Caki2 (cell line): ENCODE measurements around the gene CFD. TPM values are rescaled to one million over a fixed set of nuclear protein-coding genes. Genes with fewer than 3 reads are reported as not detected.
"Not testable (repeated sequence)": the region's sequence is repeated elsewhere in the genome, so short reads cannot be mapped to it uniquely, and the experiment has no call there.

Source experiments
- DNase-seq: peaks from one replicate; pipeline ENCODE4 v3.0.0-alpha.2; 2015; ENCODE audit warnings: low read depth
- in situ Hi-C: cut with HindIII; loops from 2 replicates; pipeline ENCODE4 v1.10.0; 2016; ENCODE audit warnings: low sequenced_read_pairs, low pct_unique_long_range_greater_than_20kb, mixed read lengths
- total RNA-seq: library from RNA; depleted of rRNA; stranded (reverse); fragments of >200 nt; shearing (Covaris generic); gene quantifications from 2 replicates; pipeline ENCODE4 v1.2.3, GENCODE V29; 2014; ENCODE audit warnings: low replicate concordance

The CFD gene
- total RNA-seq, 1 experiment from 2014 or later: 6.8 TPM

DNA sequence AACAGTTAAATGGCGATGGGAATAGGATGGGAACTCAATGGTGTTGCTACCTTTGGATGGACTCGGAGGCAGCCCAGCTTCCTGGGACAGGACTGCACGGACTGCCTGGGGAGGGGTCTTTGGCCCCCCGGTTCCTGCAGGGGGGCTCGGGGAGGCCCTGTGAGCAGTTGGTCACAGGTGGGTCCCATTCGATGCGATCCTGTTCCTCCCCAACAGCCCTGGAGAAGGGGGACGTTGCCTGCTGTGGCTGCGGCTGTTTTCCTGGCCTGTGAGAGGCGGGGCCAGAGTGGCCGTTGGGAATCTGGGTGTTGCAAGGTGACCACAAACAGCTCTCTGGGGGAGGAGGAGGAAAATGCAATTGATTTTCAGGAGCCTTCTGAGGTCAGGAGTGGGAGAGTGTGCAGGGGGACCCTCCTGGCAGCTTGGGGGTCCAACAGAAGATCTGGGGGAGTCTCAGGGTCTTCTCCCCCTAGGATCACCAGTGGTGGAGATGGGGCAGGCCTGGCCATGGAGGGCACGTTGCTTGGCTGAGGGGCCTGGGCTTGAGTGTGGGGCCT, 35.8 kb upstream of the CFD start:
- in situ Hi-C loops: no loop called here
- DNase-seq: peak; percentile 30

DNA sequence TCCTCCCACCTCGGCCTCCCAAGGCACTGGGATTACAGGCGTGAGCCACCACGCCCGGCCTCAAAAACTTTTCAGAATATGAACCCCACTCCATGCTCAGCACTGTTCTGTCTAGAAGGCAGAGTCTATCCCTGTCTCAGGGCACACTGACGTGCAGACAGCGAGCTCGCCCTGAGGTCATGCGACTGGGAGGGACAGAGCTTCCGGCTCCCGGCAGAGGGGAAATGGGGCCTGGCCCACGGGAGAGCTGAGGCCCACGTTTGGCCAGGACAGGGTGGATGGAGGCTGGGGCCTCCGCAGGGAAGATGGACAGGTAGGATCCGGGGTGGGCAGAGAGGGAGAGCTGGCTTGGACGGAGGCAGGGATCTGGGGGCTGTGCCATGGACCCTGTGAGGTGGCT, 34.6 kb upstream of the CFD start:
- no peak for DNase-seq
- in situ Hi-C loops: no loop called here

DNA sequence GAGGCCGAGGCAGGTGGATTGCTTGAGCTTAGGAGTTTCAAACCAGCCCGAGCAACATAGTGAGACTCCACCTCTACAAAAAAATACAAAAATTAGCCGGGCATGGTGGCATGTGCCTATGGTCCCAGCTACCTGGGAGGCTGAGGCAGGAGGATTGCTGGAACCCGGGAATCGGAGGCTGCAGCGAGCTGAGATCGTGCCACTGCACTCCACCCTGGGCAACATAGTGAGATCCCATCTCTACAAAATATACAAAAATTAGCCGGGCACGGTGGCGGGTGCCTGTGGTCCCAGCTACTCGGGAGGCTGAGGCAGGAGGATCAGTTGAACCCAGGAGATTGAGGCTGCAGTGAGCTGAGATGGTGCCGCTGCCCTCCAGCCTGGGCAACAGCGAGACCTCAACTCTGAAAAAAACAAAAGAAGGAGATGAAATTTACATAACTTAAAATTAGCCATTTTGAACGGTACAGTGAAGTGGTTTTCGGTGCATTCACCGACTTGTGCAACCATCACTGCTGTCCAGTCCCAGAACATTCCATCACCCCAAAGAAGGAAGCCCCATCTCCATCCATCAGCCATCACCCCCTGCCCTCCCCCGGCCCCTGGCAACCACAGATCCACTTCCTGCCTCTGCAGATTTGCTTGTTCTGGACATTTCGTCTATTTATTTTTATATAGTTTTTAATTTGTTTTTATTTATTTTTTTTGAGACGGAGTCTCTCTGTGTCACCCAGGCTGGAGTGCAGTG, 33.4 kb upstream of the CFD start:
- in situ Hi-C loops: no loop called here

DNA sequence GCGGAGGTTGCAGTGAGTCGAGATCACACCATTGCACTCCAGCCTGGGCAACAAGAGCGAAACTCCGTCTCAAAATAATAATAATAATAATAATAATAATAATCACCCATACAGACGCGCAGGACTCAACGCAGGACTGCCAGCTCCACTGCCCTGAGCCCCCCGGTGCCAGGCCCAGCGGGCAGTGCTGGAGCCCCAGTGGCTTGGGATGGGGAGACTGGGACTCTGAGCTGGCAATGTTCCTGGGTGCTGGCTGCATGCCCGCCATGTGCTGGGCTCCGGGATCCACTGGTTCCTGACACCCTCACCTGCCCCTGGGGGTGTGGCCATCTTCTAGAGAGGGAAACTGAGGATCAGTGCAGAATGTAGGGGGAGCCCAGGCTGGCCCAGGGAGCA, 32.2 kb upstream of the CFD start:
- no peak for DNase-seq
- in situ Hi-C loops: no loop called here

More for the DNA sequence above, 33.4 kb upstream of the CFD start:
- no peak for DNase-seq

DNA sequence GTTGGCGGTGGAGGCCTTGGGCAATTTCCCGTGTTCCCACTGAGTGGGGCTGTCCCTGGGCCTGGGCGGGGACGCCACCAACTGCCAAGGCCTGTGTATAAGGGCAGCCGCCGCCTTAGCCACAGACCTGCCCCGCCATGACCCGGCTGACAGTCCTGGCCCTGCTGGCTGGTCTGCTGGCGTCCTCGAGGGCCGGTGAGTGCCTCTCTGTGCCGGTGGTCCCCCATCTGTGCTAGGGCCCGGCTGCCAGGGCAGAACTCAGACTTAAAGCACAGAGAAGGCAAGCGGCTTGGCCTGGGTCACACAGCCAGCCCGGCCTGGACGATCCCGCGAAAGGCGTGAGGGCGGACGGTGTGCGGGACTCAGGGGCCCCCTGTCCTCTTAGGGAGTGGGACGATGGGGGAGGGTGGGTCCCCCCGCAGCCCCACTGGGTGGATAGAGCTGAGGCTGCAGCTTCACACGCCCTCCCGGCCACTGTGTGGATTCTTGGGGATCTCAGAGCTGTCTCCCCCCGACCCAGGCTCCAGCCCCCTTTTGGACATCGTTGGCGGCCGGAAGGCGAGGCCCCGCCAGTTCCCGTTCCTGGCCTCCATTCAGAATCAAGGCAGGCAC, 31.6 kb upstream of the CFD start, which contains the start of gene AZU1:
Gene AZU1 (plus strand): TSS at position 128 of the 612 bp plus-strand sequence. CDS start 10 bp downstream, at position 138.
- DNase-seq: no peak
- in situ Hi-C loops: no loop called here

DNA sequence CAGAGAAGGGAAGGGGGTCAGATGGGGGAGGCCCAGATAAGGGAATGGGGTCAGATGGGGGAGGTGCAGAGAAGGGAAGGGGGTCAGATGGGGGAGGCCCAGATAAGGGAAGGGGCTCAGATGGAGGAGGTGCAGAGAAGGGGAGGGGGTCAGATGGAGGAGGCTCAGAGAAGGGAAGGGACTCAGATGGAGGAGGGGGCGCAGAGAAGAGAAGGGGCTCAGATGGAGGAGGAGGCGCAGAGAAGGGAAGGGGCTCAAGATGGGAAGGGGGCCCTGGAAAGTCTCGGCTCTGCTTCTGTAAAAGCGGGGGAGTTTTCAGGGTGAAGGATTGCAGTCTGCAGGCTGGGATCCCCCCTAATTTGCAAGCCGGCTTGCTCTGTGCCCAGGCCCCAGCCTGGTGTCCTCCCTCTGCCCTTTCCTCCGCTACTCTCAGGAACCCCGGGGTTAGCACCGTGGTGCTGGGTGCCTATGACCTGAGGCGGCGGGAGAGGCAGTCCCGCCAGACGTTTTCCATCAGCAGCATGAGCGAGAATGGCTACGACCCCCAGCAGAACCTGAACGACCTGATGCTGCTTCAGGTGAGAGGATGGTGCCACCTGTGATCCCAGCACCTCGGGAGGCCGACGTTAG, 30.2 kb upstream of the CFD start:
- no peak for DNase-seq
- in situ Hi-C loops: no loop called here

DNA sequence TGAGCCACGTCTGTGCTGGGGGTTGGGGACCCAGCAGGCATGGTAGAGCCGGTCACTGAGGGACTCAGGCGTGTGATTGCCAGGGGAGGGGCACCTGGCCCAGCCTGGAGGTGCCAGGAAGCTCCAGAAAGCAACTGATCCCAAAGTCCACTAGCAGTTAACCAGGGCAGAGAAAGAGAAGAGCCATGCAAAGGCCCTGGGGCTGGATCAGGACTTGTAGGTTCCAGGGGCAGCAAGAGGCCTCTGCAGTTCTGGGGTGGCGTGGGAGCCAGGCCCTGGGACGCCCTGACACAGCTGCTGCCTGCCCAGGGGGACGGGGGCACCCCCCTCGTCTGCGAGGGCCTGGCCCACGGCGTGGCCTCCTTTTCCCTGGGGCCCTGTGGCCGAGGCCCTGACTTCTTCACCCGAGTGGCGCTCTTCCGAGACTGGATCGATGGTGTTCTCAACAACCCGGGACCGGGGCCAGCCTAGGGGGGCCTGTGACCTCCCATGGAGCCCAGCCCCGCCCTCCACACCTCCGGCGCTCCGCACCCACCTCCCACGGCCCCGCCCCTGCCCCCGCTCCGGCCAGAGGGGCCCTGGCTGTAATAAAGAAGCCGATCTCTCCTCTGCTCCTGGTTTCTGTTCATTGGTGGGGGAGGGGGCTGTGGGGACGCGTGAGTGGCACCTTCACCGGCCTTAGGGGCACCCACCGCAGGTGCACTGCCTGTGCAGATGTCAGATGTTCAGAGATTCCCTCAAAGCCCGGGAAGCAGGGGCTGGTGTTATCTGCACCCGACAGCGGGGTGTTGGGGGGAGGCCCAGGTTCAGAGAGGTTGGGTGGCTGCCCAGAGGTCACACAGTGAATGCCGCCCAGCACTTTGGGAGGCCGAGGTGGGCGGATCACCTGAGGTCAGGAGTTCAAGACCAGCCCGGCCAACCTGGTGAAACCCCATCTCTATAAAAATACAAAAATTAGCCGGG, 27.8 kb upstream of the CFD start:
- in situ Hi-C loops: no loop called here
- no peak for DNase-seq

DNA sequence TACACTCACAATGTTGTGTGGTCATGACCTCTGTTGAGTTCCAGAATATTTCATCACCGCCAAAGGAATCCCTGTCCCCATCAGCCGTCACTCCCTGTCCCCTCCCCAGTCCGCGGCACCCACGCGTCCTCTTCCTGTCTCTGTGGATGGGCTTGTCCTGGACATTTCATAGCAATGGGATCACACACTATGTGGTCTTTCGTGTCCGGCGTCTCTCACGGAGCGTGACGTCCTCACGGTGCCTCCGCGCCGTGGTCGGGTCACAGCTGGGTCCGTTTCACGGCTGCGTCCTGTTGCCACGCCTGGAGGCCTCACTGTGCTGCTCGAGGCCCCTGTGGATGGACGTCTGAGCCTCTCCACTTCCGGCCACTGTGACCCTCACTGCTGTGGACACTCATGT, 25.2 kb upstream of the CFD start:
- in situ Hi-C loops: no loop called here
- no peak for DNase-seq

DNA sequence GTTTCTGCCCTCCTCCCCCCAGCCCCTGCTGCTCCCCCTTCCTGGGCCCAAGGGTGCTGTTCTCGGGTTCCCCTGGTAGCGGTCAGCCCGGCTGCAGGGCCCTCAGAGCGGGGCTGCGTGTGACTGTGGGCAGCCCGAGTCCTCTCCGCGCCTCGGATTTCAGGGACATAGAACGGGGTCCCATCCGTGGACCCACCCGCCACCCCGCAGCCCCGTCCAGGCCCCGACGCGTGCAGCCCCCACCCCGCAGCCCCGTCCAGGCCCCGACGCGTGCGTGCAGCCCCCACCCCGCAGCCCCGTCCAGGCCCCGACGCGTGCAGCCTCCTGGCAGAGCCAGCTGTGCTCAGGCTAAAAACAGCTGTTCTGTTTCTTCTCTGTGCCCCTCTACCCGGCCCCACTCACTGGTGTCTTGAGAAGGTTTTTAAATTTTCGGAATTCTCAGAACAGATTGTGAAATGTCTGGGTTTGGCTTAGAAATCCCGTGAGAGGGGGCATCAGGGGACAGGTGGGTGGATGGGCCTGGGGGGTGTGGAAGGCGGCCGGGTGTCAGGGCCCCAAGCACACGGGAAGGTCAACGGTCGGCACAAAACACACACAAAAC, 24.2 kb upstream of the CFD start:
- DNase-seq: no peak
- in situ Hi-C loops: no loop called here

DNA sequence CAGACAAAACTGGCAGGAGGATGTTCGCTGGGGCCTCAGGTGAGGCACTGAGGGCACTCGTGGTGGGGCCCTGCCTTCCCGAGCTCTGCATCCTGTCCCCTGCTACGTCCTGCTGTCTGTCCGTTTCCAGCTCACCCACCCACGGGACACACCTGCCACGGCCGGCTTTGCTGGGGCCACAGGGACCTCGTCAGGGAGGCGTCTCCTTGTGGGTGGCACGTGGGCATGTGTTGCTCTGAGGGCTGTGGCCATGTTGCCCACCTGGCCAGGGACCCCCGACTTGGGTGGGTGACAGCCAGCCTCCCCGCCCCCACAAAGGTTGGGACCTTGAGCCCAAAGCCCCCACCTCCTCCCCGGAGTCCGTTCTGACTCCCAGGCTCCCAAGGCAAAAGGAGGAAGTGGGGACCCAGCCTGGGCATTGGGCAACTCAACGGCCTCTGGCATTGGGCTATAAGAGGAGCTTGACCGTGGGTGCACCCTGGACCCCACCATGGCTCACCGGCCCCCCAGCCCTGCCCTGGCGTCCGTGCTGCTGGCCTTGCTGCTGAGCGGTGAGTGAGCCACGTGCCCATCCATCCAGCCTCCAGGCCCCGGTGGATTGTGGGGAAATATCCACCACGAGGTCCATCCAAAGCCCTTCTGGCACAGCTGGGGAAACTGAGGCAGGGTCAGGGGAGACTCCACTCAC, 18.8 kb upstream of the CFD start, which contains the start of gene PRTN3:
Gene PRTN3 (plus strand): TSS at position 481 of the 688 bp plus-strand sequence. CDS start 10 bp downstream, at position 491.
- DNase-seq: no peak
- in situ Hi-C loops: no loop called here

DNA sequence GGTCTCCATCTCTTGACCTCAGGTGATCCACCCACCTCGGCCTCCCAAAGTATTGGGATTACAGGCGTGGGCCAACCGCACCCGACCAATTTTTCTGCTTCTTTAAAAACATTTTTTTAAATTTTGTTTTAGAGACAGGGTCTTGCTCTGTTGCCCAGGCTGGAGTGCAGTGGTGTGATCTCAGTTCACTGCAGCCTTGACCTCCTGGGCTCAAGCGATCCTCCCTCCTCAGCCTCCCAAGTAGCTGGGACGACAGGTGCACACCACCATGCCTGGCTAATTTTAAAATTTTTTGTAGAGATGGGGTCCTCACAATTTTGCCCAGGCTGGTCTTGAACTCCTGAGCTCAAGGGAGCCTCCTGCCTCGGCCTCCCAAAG, 16.7 kb upstream of the CFD start:
- DNase-seq, in situ Hi-C loops: not testable (repeated sequence)

DNA sequence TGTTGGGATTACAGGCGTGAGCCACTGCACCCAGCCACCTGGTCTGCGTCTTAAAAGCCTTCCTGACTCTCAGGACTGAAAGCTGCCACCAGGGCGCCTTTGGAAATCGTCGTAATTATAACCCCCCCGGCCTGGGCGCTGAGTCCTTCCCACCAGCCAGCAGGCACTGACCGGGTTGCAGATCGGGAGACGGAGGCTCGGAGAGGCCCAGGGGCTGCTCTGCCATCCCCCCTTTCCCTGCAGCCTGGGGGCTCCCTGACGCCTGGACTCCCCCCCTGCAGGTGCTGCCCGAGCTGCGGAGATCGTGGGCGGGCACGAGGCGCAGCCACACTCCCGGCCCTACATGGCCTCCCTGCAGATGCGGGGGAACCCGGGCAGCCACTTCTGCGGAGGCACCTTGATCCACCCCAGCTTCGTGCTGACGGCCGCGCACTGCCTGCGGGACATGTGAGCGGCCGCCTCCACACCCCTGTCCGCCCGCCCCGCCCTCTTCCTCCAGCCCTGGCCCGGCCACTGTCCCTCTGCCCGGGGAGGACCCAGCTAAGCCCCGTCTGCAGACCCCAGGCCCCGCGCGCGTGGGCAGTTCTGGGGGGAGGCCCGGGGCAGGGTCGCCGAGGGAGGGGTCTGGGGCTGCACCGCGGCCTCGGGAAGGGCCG, 16.2 kb upstream of the CFD start:
- DNase-seq: no peak
- in situ Hi-C loops: no loop called here

DNA sequence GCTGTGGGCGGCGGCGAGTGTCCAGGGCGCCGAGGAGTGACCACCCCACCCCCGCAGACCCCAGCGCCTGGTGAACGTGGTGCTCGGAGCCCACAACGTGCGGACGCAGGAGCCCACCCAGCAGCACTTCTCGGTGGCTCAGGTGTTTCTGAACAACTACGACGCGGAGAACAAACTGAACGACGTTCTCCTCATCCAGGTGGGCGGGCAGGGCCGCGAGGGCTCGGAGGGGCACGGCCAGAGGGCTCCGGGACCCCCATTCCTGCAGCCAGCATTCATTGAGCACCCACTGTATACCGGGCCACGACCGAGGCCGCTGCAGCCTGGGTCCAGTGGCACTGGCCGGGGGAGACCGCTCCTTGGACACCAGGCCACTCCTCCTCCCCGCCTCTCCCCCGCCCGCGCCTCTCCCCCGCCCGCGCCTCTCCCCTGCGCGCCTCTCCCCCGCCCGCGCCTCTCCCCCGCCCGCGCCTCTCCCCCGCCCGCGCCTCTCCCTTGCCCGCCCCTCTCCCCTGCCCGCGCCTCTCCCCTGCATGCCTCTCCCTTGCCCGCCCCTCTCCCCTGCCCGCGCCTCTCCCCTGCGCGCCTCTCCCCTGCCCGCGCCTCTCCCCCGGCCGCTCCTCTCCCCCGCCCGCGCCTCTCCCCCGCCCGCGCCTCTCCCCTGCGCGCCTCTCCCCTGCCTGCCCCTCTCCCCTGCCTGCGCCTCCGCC, 15.5 kb upstream of the CFD start:
- DNase-seq: no peak
- in situ Hi-C loops: no loop called here

DNA sequence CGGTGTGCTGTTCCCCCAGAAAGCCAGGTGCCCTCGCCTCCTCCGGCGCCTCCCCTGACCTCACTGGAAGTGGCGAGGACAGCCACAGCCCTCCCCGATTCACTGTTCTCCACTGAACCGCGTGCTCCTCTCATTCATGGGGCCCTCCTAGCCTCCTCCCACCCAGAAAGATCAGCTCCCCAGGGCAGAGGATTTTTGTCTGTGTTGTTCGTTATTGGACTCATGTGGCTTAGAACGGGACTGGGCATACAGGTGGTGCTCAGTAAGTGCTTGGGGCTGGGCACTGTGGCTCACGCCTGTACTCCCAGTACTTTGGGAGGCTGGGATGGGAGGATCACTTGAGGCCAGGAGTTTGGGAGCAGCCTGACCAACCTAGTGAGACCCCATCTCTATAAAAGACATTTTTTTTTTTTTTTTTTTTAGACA, 14.9 kb upstream of the CFD start:
- in situ Hi-C loops: no loop called here

DNA sequence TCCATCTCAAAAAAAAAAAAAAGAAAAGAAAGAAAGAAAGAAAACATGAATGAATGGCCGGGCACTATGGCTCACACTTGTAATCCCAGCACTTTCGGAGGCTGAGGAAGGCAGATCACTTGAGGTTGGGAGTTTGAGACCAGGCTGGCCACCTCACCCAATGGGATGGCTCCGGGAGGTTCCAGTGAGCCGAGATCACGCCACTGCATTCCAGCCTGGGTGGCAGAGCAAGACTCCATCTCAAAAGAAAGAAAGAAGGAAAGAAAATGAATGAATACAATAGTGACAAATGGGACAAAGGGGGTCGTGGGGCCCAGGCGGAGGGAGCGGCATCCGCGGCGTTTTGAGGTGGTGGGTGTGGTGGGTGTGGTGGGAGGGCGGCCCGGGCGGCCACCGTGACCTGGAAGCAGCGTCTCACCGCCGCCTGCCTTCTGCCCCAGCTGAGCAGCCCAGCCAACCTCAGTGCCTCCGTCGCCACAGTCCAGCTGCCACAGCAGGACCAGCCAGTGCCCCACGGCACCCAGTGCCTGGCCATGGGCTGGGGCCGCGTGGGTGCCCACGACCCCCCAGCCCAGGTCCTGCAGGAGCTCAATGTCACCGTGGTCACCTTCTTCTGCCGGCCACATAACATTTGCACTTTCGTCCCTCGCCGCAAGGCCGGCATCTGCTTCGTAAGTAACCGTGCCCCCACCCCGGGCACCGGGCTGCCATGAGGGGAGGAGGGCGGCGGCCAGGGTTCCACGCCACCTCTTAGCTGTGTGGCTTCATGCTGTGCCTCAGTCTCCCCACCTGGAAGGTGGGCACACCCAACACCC, 13.6 kb upstream of the CFD start:
- in situ Hi-C loops: no loop called here

More for the DNA sequence above, 14.9 kb upstream of the CFD start:
- DNase-seq: no peak

More for the DNA sequence above, 13.6 kb upstream of the CFD start:
- no peak for DNase-seq
